ENCODE measurements around the gene AGPS.

DNA sequence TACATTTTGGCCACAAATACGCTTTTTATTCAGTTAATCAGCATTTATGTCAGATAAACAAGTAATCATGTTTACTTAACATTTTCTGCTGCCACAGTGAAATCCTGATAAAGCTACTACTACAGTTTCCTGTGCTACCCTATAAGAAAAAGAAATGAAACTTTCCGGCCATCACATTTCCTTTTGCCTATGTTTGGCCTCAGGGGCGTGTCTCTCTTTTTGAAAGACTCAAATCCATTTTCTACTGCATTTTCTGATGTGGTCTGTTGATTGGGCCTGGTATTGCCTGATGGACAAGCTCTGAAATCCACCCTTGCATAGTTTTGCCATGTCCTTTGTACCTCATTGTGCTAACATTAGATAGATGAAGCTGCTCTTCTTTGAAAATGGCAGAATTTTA lies 152.6 kb downstream of the AGPS start:
- TF ChIP-seq ASH2L (IDR thresholded peaks at IDR 0.05; ENCODE audit: borderline replicate concordance, low read depth) (no peak), SUZ12 (IDR thresholded peaks at IDR 0.05; ENCODE audit: unreplicated experiment) (no peak), NFYA (IDR thresholded peaks at IDR 0.05; ENCODE audit: borderline replicate concordance, low read depth, low read length) (no peak)
